Activated CD8-positive, alpha-beta memory T cell treated with anti-CD3 and anti-CD28 coated beads for 24 hours (primary cell): Measurements from ENCODE around the gene GK2.

Experiments
- DNase-seq: peaks from one replicate; pipeline ENCODE4 v3.0.0-alpha.2; 2020

GK2 gene

DNA sequence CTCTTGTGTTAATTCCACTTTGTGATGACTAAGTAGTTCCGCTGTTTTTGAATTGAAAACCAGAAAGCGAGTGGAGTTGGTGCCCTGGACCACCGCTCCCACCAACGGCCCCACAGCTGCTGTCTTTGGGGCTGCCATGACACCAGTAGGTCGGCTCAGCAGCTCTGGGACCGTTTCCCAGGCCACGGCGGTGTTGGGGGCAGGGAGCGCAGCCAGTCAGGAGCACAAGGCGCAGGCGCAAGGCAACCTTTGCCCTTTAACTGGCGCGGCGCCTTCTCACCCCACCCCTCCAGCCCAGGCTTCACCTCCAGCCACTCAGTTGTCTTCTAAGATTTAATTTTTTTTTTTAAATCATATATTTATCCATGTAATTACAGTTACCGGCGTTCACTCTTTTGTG, at the start of gene GK2:
Gene GK2, minus strand, starts transcription at position 166 of the 400 bp plus-strand sequence. Its CDS starts 28 bp downstream, at position 138.
- DNase-seq: no peak

DNA sequence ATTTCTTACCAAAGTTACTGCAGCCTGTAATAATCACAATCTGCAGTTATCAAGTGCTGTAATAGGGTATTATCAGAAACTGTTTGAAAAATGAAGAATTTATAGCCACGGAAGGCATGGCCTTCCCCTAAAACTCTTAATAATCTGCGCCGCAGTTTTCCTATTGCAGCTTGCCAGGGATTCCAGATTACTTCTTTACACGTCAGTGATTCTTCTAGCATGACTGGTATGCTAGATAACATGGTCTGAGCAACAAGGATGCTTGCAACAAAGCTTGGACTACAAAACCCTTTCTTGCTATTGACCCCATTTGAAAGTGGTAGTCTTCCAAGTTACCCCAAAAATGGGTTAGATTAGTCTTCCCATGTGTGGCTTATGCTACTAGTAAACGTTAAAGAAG, 47.2 kb upstream of the GK2 start:
- DNase-seq: no peak

DNA sequence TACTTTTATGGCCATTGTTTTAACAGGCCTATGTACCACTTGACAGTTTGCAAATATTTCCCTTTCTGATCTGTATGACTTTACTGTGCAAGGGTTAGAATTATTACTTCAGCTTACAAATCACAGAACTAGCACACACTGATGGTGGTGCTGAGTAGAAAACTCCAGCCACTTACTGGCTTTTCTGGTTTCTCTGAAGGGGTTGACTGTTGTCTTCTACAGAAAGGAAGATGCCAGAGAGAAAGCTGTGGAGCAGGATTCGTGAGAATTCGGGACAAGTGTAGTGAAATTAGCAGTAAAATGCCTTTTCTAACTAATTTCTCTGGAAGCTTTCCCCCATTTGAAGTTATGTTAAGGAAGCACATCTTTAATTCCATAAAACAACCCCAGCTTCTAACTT, 46.6 kb upstream of the GK2 start:
- no peak for DNase-seq

DNA sequence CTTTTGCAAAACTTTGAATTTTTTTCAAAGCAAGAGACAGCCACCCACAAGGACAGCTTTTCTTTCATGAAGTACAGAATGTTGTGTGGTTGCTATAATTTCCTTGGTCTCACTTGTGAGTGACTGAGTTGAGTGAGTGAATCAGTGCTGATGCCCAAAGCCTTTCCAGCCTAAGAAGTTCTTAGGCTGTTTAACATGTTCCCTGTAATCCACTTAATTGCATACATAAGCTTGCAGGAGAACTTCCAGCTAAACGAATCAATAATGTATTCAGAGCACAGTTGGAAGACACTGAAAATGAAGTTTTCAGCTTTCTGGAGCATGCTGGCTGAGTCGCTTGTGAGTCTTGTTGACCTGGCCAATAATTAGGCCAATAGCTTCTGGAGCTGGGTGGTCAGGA, 42.0 kb upstream of the GK2 start:
- DNase-seq: no peak

DNA sequence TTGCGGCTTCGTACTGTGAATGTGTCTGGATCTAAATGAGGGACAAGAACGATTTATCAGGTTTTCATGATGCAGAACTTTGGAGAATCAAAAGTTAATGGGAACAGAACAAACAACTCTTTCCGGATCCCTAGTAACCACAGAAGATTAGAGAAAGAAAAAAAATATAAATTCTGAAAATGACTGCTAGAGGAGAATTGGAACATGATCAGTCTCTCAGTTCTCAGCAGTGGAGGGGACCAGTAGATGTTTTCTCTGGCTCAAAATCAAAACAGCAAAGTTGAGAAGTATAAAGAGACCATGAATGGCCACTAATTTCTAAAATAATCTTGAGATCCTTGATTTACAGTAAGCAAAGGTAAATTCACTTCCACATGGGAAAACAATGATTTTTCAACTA, 38.1 kb upstream of the GK2 start:
- DNase-seq: no peak

DNA sequence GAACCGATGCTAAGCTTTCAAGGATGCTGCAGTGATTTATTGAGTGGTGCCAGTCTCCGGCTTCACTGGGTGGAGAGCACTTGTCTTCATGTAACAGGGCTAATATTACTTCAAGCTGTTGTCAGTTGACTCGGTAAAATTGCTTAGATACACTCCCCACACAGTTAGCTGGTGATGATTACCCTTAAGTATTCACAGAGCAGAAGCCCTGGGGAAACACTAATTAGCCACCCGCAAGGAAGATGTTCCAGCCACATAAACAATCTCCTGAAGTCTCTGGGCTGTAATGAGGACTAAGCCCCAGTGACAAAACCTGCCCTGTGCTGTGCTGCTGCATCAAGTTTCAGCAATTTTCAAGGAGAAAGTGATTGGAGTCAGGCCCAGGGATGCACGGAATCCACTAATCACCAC, 37.3 kb upstream of the GK2 start:
- DNase-seq: no peak

DNA sequence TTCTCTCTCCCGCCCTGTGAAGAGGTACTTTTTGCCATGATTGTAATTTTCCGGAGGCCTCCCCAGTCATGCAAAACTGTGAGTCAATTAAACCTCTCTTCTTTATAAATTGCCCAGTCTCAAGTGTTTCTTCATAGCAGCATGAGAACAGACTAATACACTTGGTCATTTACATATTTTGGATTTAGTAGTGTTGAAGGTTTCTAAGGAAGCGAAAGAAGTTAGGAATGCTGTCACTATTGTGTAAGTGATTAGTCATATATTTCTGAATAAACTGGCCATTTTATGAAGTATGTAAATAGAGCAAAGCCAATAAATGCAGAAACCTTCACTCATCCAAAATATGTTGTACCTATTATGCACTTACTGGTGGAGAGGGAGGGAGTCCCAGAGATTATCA, 34.4 kb upstream of the GK2 start:
- no peak for DNase-seq

DNA sequence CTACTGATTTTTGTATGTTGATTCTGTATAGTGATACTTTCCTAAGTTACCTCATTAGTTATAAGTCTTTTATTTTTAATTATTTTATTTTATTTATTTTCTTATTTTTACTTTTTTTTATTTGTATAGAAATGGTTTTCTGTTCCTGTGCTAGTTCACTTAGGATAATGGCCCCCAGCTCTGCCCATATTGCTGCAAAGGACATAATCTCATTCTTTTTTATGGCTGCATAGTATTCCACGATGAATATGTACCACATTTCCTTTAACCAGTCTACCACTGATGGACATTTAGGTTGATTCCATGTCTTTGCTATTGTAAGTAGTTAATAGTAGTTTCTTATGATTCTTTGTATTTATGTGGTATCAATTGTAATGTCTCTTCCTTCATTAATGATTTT, 31.5 kb upstream of the GK2 start:
- DNase-seq: no peak

DNA sequence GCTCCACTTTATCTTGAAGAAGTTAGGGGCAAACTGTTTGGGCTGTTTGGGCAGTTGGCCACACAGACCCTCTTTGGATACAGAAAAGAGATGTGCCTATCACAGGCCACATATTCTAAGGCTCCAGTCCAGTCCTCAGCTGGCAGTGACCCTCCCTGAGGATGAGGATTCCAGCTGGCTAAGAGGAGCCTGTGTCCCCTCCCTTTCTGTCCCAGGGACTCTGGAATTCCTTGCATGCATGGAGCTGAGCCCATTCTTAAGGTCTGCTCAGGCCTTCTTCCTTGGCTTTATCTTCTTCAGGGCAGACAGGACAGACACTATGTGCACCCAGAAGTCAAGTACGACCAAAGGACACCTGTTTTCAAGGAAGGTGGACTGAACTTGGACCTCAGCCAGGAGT, 23.8 kb upstream of the GK2 start:
- no peak for DNase-seq

DNA sequence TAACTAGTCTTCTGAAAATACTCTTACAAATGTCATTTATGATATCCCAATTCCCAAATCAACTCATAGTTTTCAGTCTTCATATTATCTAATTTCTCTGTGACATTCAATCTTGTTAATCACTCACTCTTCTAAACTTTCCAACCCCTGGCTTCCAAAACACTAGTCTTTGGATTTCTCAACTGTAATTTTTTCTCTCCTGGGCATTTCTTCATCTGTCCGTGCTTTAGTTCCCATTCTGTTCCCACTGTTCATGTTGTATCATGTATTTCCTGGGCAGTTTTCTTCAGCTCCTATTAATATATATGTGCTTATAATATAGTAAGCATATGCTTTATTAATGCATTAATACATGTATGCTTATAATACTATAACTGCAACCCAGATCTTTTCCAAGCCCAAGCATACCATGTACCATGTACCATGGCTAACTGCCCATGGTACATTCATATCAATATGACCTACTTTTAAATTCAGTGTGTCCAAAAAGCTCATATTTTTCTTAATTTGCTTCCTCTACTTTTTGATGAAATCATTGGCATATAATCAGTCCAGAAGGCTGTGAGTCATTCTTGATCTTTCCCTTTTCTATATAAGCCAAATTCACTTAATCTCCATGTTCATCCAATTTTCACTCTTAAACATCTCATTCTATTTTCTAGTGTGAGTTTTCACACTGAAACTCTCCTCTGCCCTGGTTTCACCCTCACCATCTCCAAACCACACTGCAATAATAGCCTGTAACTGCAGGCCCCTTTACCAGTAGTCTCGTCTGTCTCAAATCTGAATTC, 21.3 kb upstream of the GK2 start:
- no peak for DNase-seq

DNA sequence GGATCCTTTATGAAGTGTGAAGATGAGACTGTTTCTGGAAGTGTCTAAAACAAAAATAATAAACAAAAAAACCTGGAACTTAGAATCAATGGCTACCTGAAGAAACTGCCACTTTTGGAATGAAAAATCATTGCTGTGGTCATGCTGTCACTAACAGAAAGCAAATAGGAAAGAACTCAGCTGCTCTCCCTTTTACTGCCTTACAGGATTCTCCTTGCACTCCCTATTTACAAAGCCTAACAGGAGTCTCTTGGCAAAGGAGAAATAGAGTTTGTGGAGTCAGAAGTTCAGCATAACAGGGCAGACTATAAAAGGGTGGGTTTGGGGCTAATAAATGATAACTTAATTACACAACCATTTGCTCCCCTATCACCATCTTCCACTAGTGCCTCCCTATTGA, 19.0 kb upstream of the GK2 start:
- DNase-seq: no peak

DNA sequence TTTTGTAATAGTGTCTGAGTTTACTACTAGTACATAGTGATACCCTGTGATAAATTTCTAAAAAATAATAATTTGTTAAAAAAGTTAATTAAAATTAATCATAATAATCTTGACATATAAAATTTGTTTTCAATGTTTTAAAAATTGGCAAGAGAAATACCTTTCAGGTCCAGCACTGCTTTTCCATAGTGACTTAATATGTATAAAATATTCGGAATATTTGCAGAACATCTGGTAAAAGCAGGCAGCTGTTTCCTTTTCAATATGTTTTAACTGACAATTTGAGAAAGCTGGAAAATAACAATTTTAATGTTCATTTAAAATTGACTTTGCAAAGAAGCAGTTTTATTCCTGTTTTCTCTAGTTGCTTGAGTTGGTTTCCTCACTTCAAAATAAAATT, 17.6 kb upstream of the GK2 start:
- no peak for DNase-seq

DNA sequence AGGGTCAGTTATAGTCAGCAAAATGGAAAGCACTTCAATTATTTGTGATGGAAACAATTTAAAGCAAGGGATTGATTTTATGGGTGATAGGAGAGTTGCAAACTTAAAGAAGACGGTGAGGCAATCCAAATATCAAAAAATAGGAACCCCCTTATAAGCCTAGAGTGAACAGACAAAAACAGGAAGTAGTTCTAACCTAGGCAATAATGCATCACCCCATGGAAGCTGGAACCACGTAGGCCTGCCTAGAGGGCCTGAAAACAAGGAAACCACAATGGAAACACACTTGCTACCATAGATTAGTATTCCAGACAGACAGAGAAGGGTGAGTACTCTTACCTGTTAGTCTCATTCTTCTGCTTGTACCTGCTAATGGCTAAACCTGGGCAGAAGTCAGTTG, 13.5 kb upstream of the GK2 start:
- DNase-seq: no peak

DNA sequence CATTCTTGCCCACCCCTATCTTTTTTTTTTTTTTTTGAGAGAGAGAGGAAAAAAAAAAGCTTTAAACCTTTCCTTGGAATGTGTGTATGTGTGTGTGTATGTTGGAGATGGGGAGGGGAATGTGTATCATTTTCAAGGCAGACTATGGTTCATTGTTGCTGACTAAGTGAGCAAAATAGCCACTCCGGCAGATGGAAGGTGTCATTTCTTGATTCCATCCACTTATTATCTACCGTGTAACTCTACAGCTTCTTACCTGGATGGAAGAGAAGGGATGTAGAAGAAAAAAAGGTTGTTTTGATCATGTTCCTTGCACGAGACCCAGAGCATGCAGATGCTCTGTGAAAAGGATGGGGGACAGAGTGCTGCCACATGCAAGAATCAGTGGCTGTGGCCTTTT, 5.9 kb upstream of the GK2 start:
- DNase-seq: no peak

DNA sequence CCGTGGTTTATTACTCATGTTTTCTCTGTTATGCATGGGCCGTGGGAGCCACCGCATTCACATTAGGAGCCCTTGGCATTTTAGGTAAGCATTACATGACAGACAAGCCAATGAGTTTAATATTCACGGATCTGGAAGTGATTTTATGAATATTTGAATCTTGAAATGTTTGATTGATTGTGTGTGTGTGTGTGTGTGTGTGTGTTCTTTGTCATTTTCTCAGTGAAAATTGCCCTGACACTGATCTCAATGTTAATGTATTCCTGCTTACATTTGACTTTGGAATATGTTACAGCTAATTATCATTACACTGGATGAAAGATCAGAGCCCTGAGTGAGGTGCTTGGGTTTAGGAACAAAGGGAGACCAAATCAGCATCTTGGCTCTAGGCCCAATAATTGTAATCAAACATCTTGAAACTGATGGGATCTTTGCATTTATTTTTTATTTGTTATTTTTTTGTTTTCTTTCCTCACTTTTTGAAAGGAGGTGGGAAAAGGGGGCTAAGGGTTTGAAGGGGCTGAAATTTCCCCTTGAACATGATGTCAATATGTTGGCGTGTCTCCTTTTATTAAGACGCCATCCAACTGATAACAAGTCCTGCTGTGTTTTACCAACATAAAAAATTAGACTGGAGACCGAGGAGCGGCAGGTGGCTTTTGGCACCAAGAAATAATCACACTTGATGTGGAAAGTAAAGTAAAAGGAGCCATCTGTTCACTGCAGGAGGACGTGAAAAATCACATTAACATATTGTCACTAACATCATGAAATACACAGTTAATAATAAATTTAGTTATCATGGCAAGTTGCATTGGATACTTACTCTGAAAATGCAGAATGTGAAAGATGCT, 5.2 kb upstream of the GK2 start:
- no peak for DNase-seq

DNA sequence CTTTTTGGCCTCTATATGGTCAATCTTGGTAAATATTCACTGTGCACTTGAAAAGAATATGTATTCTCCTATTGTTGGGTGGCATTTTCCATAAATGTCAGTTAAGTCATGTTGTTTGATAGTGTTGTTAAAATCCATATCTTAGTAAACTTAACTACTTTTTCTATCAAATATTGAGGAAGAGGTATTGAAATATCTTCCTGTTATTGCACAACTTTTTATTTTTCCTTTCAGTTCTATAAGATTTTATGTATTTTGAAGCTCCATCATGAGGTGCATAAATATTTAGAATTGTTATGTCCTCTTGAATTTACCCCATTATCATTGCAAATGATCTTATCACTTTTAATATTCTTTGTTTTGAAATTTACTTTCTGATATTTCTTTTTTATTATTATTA, 3.4 kb downstream of the GK2 start:
- DNase-seq: no peak

DNA sequence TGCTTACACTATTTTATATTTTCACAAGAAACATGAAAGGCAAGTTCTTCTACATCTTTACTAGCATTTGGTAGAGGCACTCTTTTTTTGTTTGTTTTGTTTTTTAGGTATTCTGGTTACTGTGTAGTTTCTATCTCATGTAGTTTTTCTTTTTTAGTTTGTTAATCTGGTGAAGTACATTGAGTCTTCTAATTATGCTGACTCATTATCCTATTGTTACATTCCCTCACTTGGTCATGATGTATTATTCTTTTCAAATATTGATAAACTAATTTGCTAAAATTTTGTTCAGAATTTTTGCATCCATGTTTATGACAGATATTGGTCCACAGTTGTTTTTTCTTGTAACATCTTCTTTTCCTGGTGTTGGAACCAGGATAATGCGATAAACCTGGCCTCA, 4.7 kb downstream of the GK2 start:
- DNase-seq: no peak

DNA sequence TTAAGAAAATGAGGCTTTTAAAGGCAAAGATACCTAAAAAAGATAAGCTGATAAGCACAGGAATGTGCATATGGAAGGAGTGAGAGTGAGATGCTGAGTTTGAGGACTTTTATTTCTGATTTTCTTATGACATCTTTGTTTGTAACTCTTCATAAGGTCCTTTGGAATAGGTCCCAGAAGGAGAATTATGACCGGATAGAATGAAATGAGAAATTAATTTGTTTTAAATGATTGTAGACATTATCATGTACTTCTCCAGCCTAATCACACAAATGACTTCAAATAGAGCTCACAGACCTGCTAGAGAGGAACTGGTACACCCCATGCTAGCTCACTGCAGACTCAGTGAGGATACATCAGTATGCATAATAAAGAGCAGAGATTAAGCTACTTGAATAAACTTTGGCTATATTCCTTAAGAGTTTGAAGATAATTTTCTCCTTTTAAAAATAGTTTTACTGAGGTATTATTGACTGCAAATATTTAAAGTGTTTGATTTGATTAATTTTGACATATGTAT, 5.6 kb downstream of the GK2 start:
- DNase-seq: no peak

DNA sequence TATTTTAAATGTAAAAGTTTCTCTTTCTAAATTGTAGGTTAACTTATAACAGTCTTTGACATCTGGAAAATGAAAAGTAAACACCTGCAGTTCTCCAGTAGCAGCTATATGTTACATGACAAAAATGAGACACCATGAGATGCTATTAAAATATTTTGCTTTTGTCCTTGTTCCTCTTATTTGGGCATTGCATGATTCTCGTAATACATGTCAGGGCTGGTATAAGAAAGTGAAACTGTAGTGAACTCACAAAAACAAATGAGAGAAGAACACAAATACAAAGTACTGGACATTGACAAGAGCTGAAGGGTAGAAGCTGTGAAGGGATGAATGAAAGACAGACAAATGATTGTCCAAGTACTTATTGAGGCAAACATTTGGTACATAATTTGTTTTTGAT, 9.0 kb downstream of the GK2 start:
- no peak for DNase-seq

DNA sequence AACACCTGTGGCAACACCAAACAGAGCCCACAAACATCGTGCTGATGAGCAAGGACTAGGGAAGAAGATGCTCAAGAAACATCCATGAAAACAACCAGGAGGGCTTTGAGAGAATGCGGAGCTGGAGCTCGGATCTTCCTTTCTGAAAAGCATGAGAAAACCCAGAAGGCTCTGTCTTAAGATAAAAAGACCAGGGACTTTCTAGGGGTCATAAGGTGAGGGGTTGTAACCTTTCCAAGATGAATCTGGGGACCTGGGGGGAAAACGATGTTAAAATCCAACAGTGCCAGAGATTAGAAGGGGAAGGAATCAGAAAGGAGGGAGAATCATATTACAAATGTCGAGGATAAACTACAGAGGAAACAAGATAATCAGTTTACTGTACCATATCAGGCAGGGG, 10.1 kb downstream of the GK2 start:
- DNase-seq: no peak

DNA sequence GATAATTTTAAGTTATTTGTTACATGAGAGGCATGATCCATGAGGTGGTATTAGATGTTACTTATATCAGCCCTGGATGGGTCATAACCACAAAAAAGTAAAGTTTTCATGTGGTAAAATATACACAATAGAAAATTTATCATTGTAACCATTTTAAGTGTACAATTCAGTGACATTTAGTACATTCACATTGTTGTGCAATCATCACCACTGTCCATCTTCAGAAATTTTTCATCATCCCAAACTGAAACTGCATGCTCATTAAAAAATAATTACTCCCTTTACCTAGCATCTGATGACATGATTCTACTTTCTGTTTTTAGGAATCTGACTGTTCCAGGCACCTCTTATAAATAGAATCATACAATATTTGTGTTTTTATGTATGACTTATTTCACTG, 11.2 kb downstream of the GK2 start:
- DNase-seq: no peak

DNA sequence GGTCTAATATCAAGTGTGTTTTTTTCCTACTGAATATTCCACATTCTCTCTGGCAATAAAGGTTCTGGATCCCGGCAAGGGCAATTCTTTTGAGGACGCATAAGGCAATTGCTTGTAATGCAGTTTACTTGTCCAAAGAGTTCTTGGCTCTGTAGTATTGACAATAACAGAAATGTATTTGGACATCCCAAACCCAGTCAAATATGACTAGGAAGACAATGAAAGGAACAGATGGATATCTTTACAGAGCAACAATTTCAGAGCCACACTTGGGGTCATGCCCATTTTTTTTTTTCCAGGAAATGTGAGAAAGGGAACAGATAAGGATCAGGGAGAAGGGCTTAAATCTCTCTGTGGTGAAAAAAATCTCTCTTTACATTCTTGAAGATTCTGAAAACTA, 12.2 kb downstream of the GK2 start:
- no peak for DNase-seq

DNA sequence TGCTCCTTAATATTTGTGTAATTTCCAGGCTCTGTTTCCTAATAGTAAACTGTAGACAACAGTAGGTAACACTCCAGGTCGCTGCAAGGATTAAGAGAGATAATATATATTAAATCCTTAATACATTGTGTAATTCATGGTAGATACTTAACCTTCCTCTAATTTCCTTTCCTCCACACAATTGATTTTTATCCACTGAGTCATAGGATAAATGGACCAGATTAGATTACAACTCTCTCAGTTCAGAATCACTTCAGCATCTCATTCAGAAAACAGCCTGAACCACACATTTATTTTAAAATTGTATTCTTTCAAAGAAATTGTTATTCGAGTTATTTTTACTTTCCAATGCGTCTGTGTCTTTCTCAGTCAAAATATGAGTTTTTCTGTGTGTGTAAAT, 17.1 kb downstream of the GK2 start:
- no peak for DNase-seq

DNA sequence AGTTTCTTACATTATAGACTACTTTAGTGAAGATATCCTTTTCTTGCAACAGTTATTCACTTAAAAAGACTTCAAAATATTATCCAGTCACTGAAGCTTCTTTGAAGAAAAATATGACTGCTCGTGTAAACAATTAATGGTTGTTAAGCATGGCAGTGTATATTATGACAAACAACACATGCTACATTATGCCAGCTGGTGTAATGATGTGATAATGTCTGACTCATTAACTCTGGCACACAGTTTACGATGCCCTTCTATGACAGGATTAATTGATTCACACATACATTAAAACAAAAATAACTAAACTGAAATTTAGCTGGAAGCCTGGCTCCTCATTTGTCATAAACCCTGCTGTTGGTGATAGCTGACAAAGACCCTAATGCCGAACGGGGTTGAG, 22.4 kb downstream of the GK2 start:
- DNase-seq: no peak
